Measurements from ENCODE around the gene OARD1.
"Not testable (repeated sequence)": the region's sequence is repeated elsewhere in the genome, so short reads cannot be mapped to it uniquely, and the experiment has no call there.

OARD1 gene

DNA sequence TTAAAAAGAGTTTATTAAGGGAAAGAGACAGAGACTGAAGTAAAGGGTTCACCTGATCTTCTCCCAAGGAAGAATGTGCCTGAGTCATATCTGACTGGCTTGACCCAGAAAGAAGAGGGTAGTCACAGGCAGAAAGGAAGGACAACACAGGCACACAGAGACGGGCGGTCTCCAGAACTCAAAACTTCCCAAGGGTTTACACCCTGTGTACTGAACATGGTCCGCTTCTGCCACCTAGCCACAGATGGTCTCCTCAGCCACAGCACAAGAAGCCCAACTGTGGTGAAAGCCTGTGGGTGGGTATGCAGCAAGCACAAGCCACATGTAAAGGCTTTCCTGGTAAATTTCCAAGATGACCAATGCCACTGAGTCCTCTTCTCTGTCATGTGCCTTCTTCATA is 50.3 kb downstream of the OARD1 start:
- Histone ChIP-seq H3K23ac (ENCODE audit: low read length in 2 of 2) (no peak overlapping the region), H3K36me3 (ENCODE audit: control insufficient read depth in 1 of 2, insufficient read depth in 2 of 2, low read depth in 1 of 2, low read length in 2 of 2) (no peaks in the 10 kb centered on the region), H3K9me3 (ENCODE audit: control insufficient read depth, low read length) (peaks cover 9% of the 10 kb centered on the region), H2AK5ac (ENCODE audit: low read length, severe bottlenecking) (peak overlapping the region; percentile 20), H3K4me2 (ENCODE audit: low read length, poor library complexity, severe bottlenecking) (no peak overlapping the region), H2AFZ (ENCODE audit: low read depth, low read length) (no peak overlapping the region), H4K91ac (ENCODE audit: low read length) (no peak overlapping the region), H3K79me1 (replicated peaks; ENCODE audit: low read length, poor library complexity, severe bottlenecking) (no peaks in the 10 kb centered on the region), H3K4me3 (ENCODE audit: insufficient read depth in 1 of 2, low read depth in 1 of 2, low read length in 2 of 2) (no peak overlapping the region), H3K27ac (ENCODE audit: low read length, poor library complexity, severe bottlenecking) (no peak overlapping the region), H4K8ac (ENCODE audit: low read length) (no peak overlapping the region), H3K4me1 (ENCODE audit: control insufficient read depth, insufficient read depth, low read depth, low read length) (peaks cover 6% of the 10 kb centered on the region), H3K27me3 (ENCODE audit: control insufficient read depth in 1 of 2, insufficient read depth in 1 of 2, low read length in 2 of 2) (no peaks in the 10 kb centered on the region), H2BK12ac (ENCODE audit: low read length in 2 of 2) (no peak overlapping the region), H2BK120ac (ENCODE audit: low read depth, low read length) (no peak overlapping the region), H2BK5ac (ENCODE audit: low read depth, low read length, poor library complexity, severe bottlenecking) (no peak overlapping the region), H3K4ac (ENCODE audit: low read depth in 1 of 2, low read length in 2 of 2) (no peak overlapping the region), H2BK15ac (ENCODE audit: low read depth, poor library complexity, severe bottlenecking) (no peak overlapping the region), H3K9ac (ENCODE audit: low read length) (no peak overlapping the region), H3K14ac (ENCODE audit: low read length in 2 of 2) (no peak overlapping the region), H3K18ac (ENCODE audit: low read depth in 1 of 2, low read length in 2 of 2) (no peak overlapping the region)
- peak; percentile 50 for DNase-seq
- WGBS = 77% methylated on average over 3 of the region's 3 CpGs

DNA sequence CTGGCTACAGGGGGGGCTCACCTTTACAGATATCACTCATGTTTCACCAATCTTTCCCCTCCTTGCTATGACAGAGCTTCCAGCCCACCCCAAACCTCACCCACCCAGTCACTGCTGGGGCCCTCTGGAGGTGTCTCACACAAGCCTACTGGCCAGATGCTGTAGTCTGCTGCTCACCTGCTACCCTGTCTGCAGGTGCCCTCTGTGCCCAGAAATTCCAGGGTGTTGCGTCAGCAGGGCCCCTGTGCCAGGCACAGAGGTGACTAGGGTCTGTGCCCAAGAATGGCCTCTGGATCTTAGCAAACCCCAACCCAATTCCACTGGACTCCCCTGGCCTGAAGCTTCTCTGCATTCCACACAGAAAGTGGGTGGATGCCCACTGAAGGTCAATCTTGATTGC is 54.5 kb downstream of the OARD1 start:
- Histone ChIP-seq H4K8ac (ENCODE audit: low read length) (no peak overlapping the region), H3K27ac (ENCODE audit: low read length, poor library complexity, severe bottlenecking) (no peak overlapping the region), H2AFZ (ENCODE audit: low read depth, low read length) (no peak overlapping the region), H2BK12ac (ENCODE audit: low read length in 2 of 2) (no peak overlapping the region), H3K4me1 (ENCODE audit: control insufficient read depth, insufficient read depth, low read depth, low read length) (peaks cover 10% of the 10 kb centered on the region), H2BK120ac (ENCODE audit: low read depth, low read length) (no peak overlapping the region), H3K9ac (ENCODE audit: low read length) (no peak overlapping the region), H3K23ac (ENCODE audit: low read length in 2 of 2) (no peak overlapping the region), H2BK5ac (ENCODE audit: low read depth, low read length, poor library complexity, severe bottlenecking) (no peak overlapping the region), H4K91ac (ENCODE audit: low read length) (no peak overlapping the region), H3K79me1 (replicated peaks; ENCODE audit: low read length, poor library complexity, severe bottlenecking) (no peaks in the 10 kb centered on the region), H3K36me3 (ENCODE audit: control insufficient read depth in 1 of 2, insufficient read depth in 2 of 2, low read depth in 1 of 2, low read length in 2 of 2) (no peaks in the 10 kb centered on the region), H3K4me2 (ENCODE audit: low read length, poor library complexity, severe bottlenecking) (no peak overlapping the region), H2BK15ac (ENCODE audit: low read depth, poor library complexity, severe bottlenecking) (no peak overlapping the region), H2AK5ac (ENCODE audit: low read length, severe bottlenecking) (peak overlapping the region; percentile 63), H3K14ac (ENCODE audit: low read length in 2 of 2) (no peak overlapping the region), H3K18ac (ENCODE audit: low read depth in 1 of 2, low read length in 2 of 2) (no peak overlapping the region), H3K9me3 (ENCODE audit: control insufficient read depth, low read length) (peaks cover 9% of the 10 kb centered on the region), H3K4me3 (ENCODE audit: insufficient read depth in 1 of 2, low read depth in 1 of 2, low read length in 2 of 2) (no peak overlapping the region), H3K27me3 (ENCODE audit: control insufficient read depth in 1 of 2, insufficient read depth in 1 of 2, low read length in 2 of 2) (no peaks in the 10 kb centered on the region), H3K4ac (ENCODE audit: low read depth in 1 of 2, low read length in 2 of 2) (no peak overlapping the region)
- no peak for DNase-seq
- WGBS = 94% methylated on average over 1 of the region's 1 CpG

DNA sequence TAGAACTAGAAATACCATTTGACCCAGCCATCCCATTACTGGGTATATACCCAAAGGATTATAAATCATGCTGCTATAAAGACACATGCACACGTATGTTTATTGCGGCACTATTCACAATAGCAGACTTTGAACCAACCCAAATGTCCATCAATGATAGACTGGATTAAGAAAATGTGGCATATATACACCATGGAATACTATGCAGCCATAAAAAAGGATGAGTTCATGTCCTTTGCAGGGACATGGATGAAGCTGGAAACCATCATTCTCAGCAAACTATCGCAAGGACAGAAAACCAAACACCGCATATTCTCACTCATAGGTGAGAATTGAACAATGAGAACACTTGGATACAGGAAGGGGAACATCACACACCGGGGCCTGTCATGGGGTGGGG is 56.3 kb downstream of the OARD1 start:
- H2BK120ac ChIP-seq (ENCODE audit: low read depth, low read length); H2AK5ac ChIP-seq (ENCODE audit: low read length, severe bottlenecking); DNase-seq; H3K4me1 ChIP-seq (ENCODE audit: control insufficient read depth, insufficient read depth, low read depth, low read length); H3K14ac ChIP-seq (ENCODE audit: low read length in 2 of 2); H2BK12ac ChIP-seq (ENCODE audit: low read length in 2 of 2); H3K27me3 ChIP-seq (ENCODE audit: control insufficient read depth in 1 of 2, insufficient read depth in 1 of 2, low read length in 2 of 2); H3K4me2 ChIP-seq (ENCODE audit: low read length, poor library complexity, severe bottlenecking); H3K79me1 ChIP-seq (replicated peaks; ENCODE audit: low read length, poor library complexity, severe bottlenecking); H2AFZ ChIP-seq (ENCODE audit: low read depth, low read length); H4K91ac ChIP-seq (ENCODE audit: low read length); H3K4me3 ChIP-seq (ENCODE audit: insufficient read depth in 1 of 2, low read depth in 1 of 2, low read length in 2 of 2); H3K27ac ChIP-seq (ENCODE audit: low read length, poor library complexity, severe bottlenecking); H3K23ac ChIP-seq (ENCODE audit: low read length in 2 of 2); H2BK15ac ChIP-seq (ENCODE audit: low read depth, poor library complexity, severe bottlenecking); H3K9ac ChIP-seq (ENCODE audit: low read length); H4K8ac ChIP-seq (ENCODE audit: low read length); H3K36me3 ChIP-seq (ENCODE audit: control insufficient read depth in 1 of 2, insufficient read depth in 2 of 2, low read depth in 1 of 2, low read length in 2 of 2); H3K4ac ChIP-seq (ENCODE audit: low read depth in 1 of 2, low read length in 2 of 2); H2BK5ac ChIP-seq (ENCODE audit: low read depth, low read length, poor library complexity, severe bottlenecking); H3K9me3 ChIP-seq (ENCODE audit: control insufficient read depth, low read length); H3K18ac ChIP-seq (ENCODE audit: low read depth in 1 of 2, low read length in 2 of 2): not testable (repeated sequence)
- 94% methylated on average over 2 of the region's 5 CpGs for WGBS

DNA sequence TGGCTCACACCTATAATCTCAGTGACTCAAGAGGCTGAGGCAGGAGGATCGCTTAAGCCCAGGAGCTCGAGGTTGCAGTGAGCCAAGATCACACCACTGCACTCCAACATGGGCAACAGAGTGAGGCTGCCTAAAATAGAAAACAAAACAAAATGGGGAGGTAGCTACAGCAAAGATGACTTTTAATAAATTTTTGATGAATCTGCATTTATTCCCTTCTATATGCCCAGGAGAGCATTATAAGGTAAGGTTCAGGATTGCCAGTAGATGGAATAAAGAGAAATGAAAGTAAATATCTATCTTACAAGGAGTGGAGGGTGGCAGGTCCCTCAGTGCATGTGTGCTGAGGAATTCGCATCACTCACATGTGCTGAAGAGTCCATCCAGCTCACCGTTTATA is 57.4 kb downstream of the OARD1 start:
- no peak overlapping the region for H4K91ac ChIP-seq (ENCODE audit: low read length)
- no peak overlapping the region for H3K4me3 ChIP-seq (ENCODE audit: insufficient read depth in 1 of 2, low read depth in 1 of 2, low read length in 2 of 2)
- peaks cover 6% of the 10 kb centered on the region for H3K4me1 ChIP-seq (ENCODE audit: control insufficient read depth, insufficient read depth, low read depth, low read length)
- H2AK5ac ChIP-seq (ENCODE audit: low read length, severe bottlenecking) = peak overlapping the region; percentile 61
- no peak overlapping the region for H2AFZ ChIP-seq (ENCODE audit: low read depth, low read length)
- H3K79me1 ChIP-seq (replicated peaks; ENCODE audit: low read length, poor library complexity, severe bottlenecking) = no peaks in the 10 kb centered on the region
- H3K4me2 ChIP-seq (ENCODE audit: low read length, poor library complexity, severe bottlenecking) = no peak overlapping the region
- no peak overlapping the region for H3K14ac ChIP-seq (ENCODE audit: low read length in 2 of 2)
- H3K4ac ChIP-seq (ENCODE audit: low read depth in 1 of 2, low read length in 2 of 2) = no peak overlapping the region
- H3K9ac ChIP-seq (ENCODE audit: low read length) = no peak overlapping the region
- no peak overlapping the region for H2BK15ac ChIP-seq (ENCODE audit: low read depth, poor library complexity, severe bottlenecking)
- H3K23ac ChIP-seq (ENCODE audit: low read length in 2 of 2) = no peak overlapping the region
- 97% methylated on average over 3 of the region's 4 CpGs for WGBS
- no peak overlapping the region for H3K18ac ChIP-seq (ENCODE audit: low read depth in 1 of 2, low read length in 2 of 2)
- no peaks in the 10 kb centered on the region for H3K27me3 ChIP-seq (ENCODE audit: control insufficient read depth in 1 of 2, insufficient read depth in 1 of 2, low read length in 2 of 2)
- no peak overlapping the region for H2BK120ac ChIP-seq (ENCODE audit: low read depth, low read length)
- DNase-seq = no peak
- H4K8ac ChIP-seq (ENCODE audit: low read length) = no peak overlapping the region
- no peak overlapping the region for H2BK12ac ChIP-seq (ENCODE audit: low read length in 2 of 2)
- no peaks in the 10 kb centered on the region for H3K9me3 ChIP-seq (ENCODE audit: control insufficient read depth, low read length)
- H3K36me3 ChIP-seq (ENCODE audit: control insufficient read depth in 1 of 2, insufficient read depth in 2 of 2, low read depth in 1 of 2, low read length in 2 of 2) = no peaks in the 10 kb centered on the region
- no peak overlapping the region for H2BK5ac ChIP-seq (ENCODE audit: low read depth, low read length, poor library complexity, severe bottlenecking)
- no peak overlapping the region for H3K27ac ChIP-seq (ENCODE audit: low read length, poor library complexity, severe bottlenecking)
